ENCODE data around the gene BAG3. TPM values are rescaled to one million over a fixed set of nuclear protein-coding genes. Genes with fewer than 3 reads are reported as not detected.

BAG3 gene
- total RNA-seq, 2 donors from 2014 or later, result 13.4 to 19.5 TPM

DNA sequence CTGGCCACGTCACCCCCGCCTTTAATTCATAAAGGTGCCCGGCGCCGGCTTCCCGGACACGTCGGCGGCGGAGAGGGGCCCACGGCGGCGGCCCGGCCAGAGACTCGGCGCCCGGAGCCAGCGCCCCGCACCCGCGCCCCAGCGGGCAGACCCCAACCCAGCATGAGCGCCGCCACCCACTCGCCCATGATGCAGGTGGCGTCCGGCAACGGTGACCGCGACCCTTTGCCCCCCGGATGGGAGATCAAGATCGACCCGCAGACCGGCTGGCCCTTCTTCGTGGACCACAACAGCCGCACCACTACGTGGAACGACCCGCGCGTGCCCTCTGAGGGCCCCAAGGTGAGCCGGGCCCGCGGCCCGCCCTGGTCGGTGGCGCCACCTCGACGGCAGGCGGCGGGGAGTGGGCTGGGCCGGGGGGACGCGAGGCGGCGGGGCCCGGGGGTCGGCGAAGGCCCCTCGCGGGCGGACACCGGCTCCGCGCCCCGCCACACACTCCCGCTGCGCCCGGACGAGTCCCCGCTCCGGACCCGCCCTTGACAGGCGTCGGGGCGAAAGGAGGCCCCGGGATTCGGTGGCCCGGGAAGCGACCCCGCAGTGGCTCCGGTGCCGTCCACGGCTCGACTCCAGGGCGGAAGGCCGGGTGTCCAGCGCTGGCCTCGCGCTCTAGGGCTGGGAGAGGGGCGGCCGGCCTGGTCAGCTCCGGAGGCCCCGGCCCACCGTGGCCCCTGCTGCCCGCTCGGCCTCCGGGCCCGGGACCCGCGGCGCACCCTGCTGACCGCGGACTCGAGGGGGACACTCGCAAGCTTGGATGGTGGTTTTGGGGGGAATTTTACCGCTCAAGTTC is 557 bp downstream of the BAG3 start:
- Histone ChIP-seq H3K9ac (ENCODE audit: extremely low read depth, low read length, poor library complexity, severe bottlenecking) (peak overlapping the region; percentile 84), H3K9me3 (ENCODE audit: control insufficient read depth, low read length) (no peaks in the 10 kb centered on the region), H3K4me1 (ENCODE audit: control insufficient read depth, insufficient read depth, low read length) (peaks cover 25% of the 10 kb centered on the region), H3K36me3 (ENCODE audit: control insufficient read depth, insufficient read depth, low read length) (peaks cover 9% of the 10 kb centered on the region), H3K4me3 (ENCODE audit: low read length) (peak overlapping the region; percentile 94), H3K27ac (ENCODE audit: low read depth, low read length) (peak overlapping the region; percentile 79), H3K27me3 (ENCODE audit: control insufficient read depth, insufficient read depth, low read length, poor library complexity, severe bottlenecking) (peaks cover 5% of the 10 kb centered on the region)
- TF ChIP-seq, protein P1, sequence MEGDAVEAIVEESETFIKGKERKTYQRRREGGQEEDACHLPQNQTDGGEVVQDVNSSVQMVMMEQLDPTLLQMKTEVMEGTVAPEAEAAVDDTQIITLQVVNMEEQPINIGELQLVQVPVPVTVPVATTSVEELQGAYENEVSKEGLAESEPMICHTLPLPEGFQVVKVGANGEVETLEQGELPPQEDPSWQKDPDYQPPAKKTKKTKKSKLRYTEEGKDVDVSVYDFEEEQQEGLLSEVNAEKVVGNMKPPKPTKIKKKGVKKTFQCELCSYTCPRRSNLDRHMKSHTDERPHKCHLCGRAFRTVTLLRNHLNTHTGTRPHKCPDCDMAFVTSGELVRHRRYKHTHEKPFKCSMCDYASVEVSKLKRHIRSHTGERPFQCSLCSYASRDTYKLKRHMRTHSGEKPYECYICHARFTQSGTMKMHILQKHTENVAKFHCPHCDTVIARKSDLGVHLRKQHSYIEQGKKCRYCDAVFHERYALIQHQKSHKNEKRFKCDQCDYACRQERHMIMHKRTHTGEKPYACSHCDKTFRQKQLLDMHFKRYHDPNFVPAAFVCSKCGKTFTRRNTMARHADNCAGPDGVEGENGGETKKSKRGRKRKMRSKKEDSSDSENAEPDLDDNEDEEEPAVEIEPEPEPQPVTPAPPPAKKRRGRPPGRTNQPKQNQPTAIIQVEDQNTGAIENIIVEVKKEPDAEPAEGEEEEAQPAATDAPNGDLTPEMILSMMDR (conservative IDR thresholded peaks at IDR 0.05), result peak; percentile 14
- Mint-ChIP-seq H3K36me3 (ENCODE audit: low read depth) (no peaks in the 10 kb centered on the region), H3K9me3 (no peaks in the 10 kb centered on the region), H3K4me1 (peaks cover 38% of the 10 kb centered on the region), H3K27me3 (ENCODE audit: insufficient read depth) (peaks cover 3% of the 10 kb centered on the region), H3K4me3 (peak overlapping the region; percentile 82), H3K27ac (peak overlapping the region; percentile 86)
- WGBS, 2 experiments (ENCODE audit: insufficient coverage in 1 of 2, insufficient read length in 1 of 2), result 0% methylated on average over 23 to 107 of the region's 107 CpGs
- peak; percentile 73 for DNase-seq

DNA sequence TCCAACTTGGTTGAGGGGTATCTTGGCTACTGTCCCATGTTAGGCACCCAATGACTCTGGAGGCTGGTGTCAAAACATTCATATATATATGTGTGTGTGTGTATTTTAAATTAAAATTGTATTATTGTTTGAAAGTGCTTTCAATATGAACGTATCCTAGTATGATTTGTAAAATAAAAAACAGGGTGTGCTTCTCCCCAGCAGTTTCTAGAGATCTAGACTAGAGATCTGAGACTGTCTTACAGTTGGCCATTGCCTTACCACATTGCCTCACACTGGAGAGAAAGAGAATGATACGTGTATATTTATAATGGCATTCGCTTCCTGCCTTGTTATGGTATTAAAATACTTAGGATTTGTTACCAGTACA is 1.2 kb downstream of the BAG3 start:
- Histone ChIP-seq H3K4me1 (ENCODE audit: control insufficient read depth, insufficient read depth, low read length) (peaks cover 30% of the 10 kb centered on the region), H3K9ac (ENCODE audit: extremely low read depth, low read length, poor library complexity, severe bottlenecking) (peak overlapping the region; percentile 84), H3K9me3 (ENCODE audit: control insufficient read depth, low read length) (no peaks in the 10 kb centered on the region), H3K27me3 (ENCODE audit: control insufficient read depth, insufficient read depth, low read length, poor library complexity, severe bottlenecking) (peaks cover 5% of the 10 kb centered on the region), H3K36me3 (ENCODE audit: control insufficient read depth, insufficient read depth, low read length) (peaks cover 9% of the 10 kb centered on the region), H3K4me3 (ENCODE audit: low read length) (peak overlapping the region; percentile 94), H3K27ac (ENCODE audit: low read depth, low read length) (no peak overlapping the region)
- peaks cover 44% of the 10 kb centered on the region for H3K4me1 Mint-ChIP-seq
- H3K36me3 Mint-ChIP-seq (ENCODE audit: low read depth), result no peaks in the 10 kb centered on the region
- peak overlapping the region; percentile 82 for H3K4me3 Mint-ChIP-seq
- DNase-seq, result no peak
- TF ChIP-seq, protein P1 (conservative IDR thresholded peaks at IDR 0.05), result peak; percentile 39
- peak overlapping the region; percentile 13 for H3K27ac Mint-ChIP-seq
- 0 to 31% methylated on average over 1 to 3 of the region's 3 CpGs for WGBS, 2 experiments (ENCODE audit: insufficient coverage in 1 of 2, insufficient read length in 1 of 2)
- no peaks in the 10 kb centered on the region for H3K9me3 Mint-ChIP-seq
- peaks cover 4% of the 10 kb centered on the region for H3K27me3 Mint-ChIP-seq (ENCODE audit: insufficient read depth)

DNA sequence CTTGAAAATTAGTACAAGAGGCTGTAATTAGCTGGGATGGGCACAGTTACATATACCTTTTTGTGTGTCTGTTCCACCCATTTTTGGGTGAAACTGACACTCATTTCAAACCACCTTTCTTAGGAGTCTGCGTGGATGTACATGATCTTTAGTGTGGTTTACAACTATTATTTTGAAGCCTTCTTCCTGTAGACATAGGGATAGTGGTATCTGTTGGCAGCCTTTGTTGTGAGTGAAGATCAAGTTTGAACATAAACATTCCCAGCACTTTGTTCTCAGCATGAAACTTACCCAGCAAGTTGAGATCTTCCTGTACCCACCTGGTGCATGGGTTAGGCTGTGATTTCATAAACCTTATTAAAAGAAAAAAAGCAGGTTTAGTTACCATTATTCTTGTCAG is 2.0 kb downstream of the BAG3 start:
- H3K4me3 ChIP-seq (ENCODE audit: low read length), result peak overlapping the region; percentile 94
- H3K27ac ChIP-seq (ENCODE audit: low read depth, low read length), result no peak overlapping the region
- no peaks in the 10 kb centered on the region for H3K9me3 ChIP-seq (ENCODE audit: control insufficient read depth, low read length)
- Mint-ChIP-seq H3K27me3 (ENCODE audit: insufficient read depth) (peaks cover 11% of the 10 kb centered on the region), H3K36me3 (ENCODE audit: low read depth) (peaks cover under 1% of the 10 kb centered on the region), H3K4me1 (peaks cover 50% of the 10 kb centered on the region), H3K27ac (no peak overlapping the region), H3K4me3 (peak overlapping the region; percentile 82), H3K9me3 (no peaks in the 10 kb centered on the region)
- H3K36me3 ChIP-seq (ENCODE audit: control insufficient read depth, insufficient read depth, low read length), result peaks cover 9% of the 10 kb centered on the region
- H3K4me1 ChIP-seq (ENCODE audit: control insufficient read depth, insufficient read depth, low read length), result peaks cover 35% of the 10 kb centered on the region
- H3K27me3 ChIP-seq (ENCODE audit: control insufficient read depth, insufficient read depth, low read length, poor library complexity, severe bottlenecking), result peaks cover 5% of the 10 kb centered on the region
- H3K9ac ChIP-seq (ENCODE audit: extremely low read depth, low read length, poor library complexity, severe bottlenecking), result peak overlapping the region; percentile 84
- WGBS, 2 experiments (ENCODE audit: insufficient coverage in 1 of 2, insufficient read length in 1 of 2), result 60% methylated on average over 1 of the region's 1 CpG; no CpG with 5 or more reads in 1 of the 2 experiments
- DNase-seq, result no peak
- TF ChIP-seq, protein P1 (conservative IDR thresholded peaks at IDR 0.05), result no peak
